ENCODE measurements around the gene COL19A1.

Gene COL19A1

DNA sequence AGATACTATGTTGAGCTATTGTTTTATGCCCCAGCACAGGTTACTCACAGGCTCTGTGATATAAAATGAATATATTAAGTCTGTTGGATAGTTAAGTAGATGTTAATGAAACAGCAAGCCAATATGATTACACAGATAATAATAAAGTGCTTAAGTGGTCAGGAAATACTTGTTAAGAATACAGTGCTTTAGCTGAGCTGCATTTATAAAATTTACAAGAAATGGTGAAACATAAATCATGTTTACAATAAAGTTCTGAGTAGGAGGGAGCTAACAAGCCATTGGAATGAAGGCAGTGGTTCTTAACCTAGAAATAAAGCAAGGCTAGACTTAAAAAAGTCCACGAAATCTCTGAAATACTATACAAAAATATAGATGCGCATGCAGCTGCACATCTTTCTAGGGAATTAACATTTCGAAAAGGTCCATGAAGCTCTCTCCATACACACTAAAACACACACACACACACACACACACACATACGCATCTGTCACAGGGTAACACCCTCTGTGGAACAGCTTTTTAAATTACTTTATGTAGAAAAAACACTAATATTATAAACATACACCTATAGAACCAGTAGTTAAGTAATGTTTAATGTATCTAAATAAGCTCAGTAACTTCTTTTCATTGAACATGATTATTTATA lies 349.2 kb downstream of the COL19A1 start:
- Histone ChIP-seq H3K36me3 (ENCODE audit: insufficient read depth, low read length) (no peaks in the 10 kb centered on the region), H3K79me2 (ENCODE audit: insufficient read depth, low read length) (no peaks in the 10 kb centered on the region), H3K9ac (ENCODE audit: low read depth, low read length, poor library complexity, severe bottlenecking) (no peak overlapping the region), H3K4me1 (ENCODE audit: insufficient read depth, low read length, poor library complexity, severe bottlenecking) (no peaks in the 10 kb centered on the region), H3F3A (ENCODE audit: low read depth) (no peaks in the 10 kb centered on the region), H3K4me3 (ENCODE audit: low read length, poor library complexity, severe bottlenecking) (no peak overlapping the region), H4K20me1 (ENCODE audit: insufficient read depth, low read length, poor library complexity, severe bottlenecking) (no peaks in the 10 kb centered on the region), H3K9me2 (replicated peaks; ENCODE audit: low read depth, low read length) (no peaks in the 10 kb centered on the region), H2AFZ (ENCODE audit: low read length) (no peak overlapping the region), H3K4me2 (ENCODE audit: low read depth, low read length, poor library complexity, severe bottlenecking) (no peak overlapping the region), H3K27me3 (ENCODE audit: insufficient read depth, low read length, poor library complexity, severe bottlenecking) (no peaks in the 10 kb centered on the region), H3K9me3 (ENCODE audit: insufficient read depth, low read depth, low read length) (no peaks in the 10 kb centered on the region)
- TF ChIP-seq, protein P1, sequence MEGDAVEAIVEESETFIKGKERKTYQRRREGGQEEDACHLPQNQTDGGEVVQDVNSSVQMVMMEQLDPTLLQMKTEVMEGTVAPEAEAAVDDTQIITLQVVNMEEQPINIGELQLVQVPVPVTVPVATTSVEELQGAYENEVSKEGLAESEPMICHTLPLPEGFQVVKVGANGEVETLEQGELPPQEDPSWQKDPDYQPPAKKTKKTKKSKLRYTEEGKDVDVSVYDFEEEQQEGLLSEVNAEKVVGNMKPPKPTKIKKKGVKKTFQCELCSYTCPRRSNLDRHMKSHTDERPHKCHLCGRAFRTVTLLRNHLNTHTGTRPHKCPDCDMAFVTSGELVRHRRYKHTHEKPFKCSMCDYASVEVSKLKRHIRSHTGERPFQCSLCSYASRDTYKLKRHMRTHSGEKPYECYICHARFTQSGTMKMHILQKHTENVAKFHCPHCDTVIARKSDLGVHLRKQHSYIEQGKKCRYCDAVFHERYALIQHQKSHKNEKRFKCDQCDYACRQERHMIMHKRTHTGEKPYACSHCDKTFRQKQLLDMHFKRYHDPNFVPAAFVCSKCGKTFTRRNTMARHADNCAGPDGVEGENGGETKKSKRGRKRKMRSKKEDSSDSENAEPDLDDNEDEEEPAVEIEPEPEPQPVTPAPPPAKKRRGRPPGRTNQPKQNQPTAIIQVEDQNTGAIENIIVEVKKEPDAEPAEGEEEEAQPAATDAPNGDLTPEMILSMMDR (conservative IDR thresholded peaks at IDR 0.05; ENCODE audit: low read length), result no peak
- TF ChIP-seq EZH2phosphoT487 (IDR thresholded peaks at IDR 0.05; ENCODE audit: borderline replicate concordance), result no peak

- no peaks in the 10 kb centered on the region for H4K20me1 ChIP-seq (ENCODE audit: insufficient read depth, low read length, poor library complexity, severe bottlenecking)
- H3K9ac ChIP-seq (ENCODE audit: low read depth, low read length, poor library complexity, severe bottlenecking), result no peak overlapping the region
- no peak overlapping the region for H3K4me3 ChIP-seq (ENCODE audit: low read length, poor library complexity, severe bottlenecking)
- H3F3A ChIP-seq (ENCODE audit: low read depth), result no peaks in the 10 kb centered on the region
- no peaks in the 10 kb centered on the region for H3K36me3 ChIP-seq (ENCODE audit: insufficient read depth, low read length)
- H3K4me1 ChIP-seq (ENCODE audit: insufficient read depth, low read length, poor library complexity, severe bottlenecking), result no peaks in the 10 kb centered on the region
- no peaks in the 10 kb centered on the region for H3K27me3 ChIP-seq (ENCODE audit: insufficient read depth, low read length, poor library complexity, severe bottlenecking)
- TF ChIP-seq EZH2phosphoT487 (IDR thresholded peaks at IDR 0.05; ENCODE audit: borderline replicate concordance), result no peak
- TF ChIP-seq, protein P1 (conservative IDR thresholded peaks at IDR 0.05; ENCODE audit: low read length), result no peak
- no peaks in the 10 kb centered on the region for H3K9me3 ChIP-seq (ENCODE audit: insufficient read depth, low read depth, low read length)
- H3K4me2 ChIP-seq (ENCODE audit: low read depth, low read length, poor library complexity, severe bottlenecking), result no peak overlapping the region
- no peaks in the 10 kb centered on the region for H3K79me2 ChIP-seq (ENCODE audit: insufficient read depth, low read length)
- H3K9me2 ChIP-seq (replicated peaks; ENCODE audit: low read depth, low read length), result no peaks in the 10 kb centered on the region
- no peak overlapping the region for H2AFZ ChIP-seq (ENCODE audit: low read length)
These were observed 350.4 kb downstream of the COL19A1 start for GRCh38 chr6:70216767-70217166.

DNA sequence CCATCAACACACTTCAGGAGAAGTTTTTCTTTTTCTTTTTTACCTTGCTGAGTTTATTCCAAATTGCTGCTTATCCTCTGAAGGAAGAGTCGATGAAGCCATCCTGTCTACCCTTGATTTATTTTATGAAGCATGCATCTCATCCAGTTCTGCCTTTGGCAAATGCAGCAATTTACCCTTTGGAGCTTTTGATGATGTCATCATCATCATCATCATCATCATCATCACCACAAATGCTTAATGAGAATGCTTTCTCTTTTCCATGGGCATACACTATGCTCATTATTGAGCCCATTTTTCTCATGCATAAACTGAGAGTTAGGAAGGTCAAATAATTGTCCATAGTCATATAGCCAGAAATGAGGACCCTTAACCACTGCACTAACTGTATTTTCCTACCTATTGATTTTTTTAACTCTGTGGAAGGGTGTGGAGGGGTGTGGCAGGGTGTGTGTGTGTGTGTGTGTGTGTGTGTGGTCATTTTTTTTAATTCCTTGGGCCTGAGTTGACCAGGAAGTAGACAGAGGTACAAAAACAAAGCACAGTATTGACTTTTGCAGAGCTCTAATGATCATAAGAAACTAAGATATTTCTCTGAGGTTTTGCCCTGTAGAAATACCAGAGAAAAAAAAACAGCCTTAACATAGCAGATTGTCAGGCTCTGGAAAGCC lies 353.7 kb downstream of the COL19A1 start:
- H3K4me1 ChIP-seq (ENCODE audit: insufficient read depth, low read length, poor library complexity, severe bottlenecking), result no peaks in the 10 kb centered on the region
- H3K79me2 ChIP-seq (ENCODE audit: insufficient read depth, low read length), result no peaks in the 10 kb centered on the region
- H2AFZ ChIP-seq (ENCODE audit: low read length), result no peak overlapping the region
- TF ChIP-seq, protein P1 (conservative IDR thresholded peaks at IDR 0.05; ENCODE audit: low read length), result no peak
- no peak for TF ChIP-seq EZH2phosphoT487 (IDR thresholded peaks at IDR 0.05; ENCODE audit: borderline replicate concordance)
- H3K36me3 ChIP-seq (ENCODE audit: insufficient read depth, low read length), result no peaks in the 10 kb centered on the region
- no peaks in the 10 kb centered on the region for H3K27me3 ChIP-seq (ENCODE audit: insufficient read depth, low read length, poor library complexity, severe bottlenecking)
- no peak overlapping the region for H3K9ac ChIP-seq (ENCODE audit: low read depth, low read length, poor library complexity, severe bottlenecking)
- H3K9me2 ChIP-seq (replicated peaks; ENCODE audit: low read depth, low read length), result no peaks in the 10 kb centered on the region
- H3K4me2 ChIP-seq (ENCODE audit: low read depth, low read length, poor library complexity, severe bottlenecking), result no peak overlapping the region
- H3K9me3 ChIP-seq (ENCODE audit: insufficient read depth, low read depth, low read length), result no peaks in the 10 kb centered on the region
- H3K4me3 ChIP-seq (ENCODE audit: low read length, poor library complexity, severe bottlenecking), result no peak overlapping the region
- no peaks in the 10 kb centered on the region for H3F3A ChIP-seq (ENCODE audit: low read depth)
- no peaks in the 10 kb centered on the region for H4K20me1 ChIP-seq (ENCODE audit: insufficient read depth, low read length, poor library complexity, severe bottlenecking)

Measured in Loucy (cell line).